GM18499 (cell line): Measurements from ENCODE around the gene PER2.

Experiments used
- ATAC-seq: cut with Tn5 transposase; IDR thresholded peaks from one replicate; pipeline ENCODE4 v1.9.1; 2021; ENCODE audit warnings: moderate number of reproducible peaks; ENCODE audit not compliant: insufficient read depth, unreplicated experiment

PER2 gene

DNA sequence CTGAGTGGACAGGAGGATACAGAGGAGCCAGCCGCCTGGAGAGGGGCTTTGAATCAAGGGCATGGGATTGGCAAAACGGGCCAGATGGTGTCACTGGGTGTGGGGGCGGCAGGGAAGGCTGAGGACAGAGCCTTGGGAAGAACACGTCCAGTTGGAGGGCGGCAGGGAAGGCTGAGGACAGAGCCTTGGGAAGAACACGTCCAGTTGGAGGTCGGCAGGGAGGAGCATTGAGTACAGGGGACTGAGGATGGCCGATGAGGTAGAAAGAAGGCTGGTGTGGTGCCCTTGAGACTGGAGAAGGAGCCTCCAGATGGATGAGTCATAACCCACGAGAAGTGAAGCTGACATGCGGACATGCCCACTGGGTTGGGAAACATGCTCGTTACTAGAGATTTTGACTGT lies 53.1 kb downstream of the PER2 start:
- ATAC-seq = no peak

DNA sequence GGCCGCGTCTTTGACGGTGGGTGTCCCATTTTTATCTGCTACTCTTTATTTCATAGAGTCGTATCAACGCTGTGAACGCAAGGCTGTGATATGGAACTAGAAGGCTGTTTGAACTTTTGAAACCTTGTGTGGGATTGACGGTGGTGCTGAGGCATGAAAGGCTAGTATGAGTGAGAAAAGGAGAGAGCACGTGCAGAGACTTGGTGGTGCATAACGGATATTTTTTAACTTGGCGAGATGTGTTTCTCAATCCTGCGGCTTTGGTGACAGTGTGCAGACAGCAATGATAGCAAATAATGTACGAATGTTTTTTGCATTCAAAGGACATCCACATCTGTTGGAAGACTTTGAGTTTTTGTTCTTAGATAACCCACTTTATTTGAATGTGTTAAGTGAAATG lies 54.8 kb downstream of the PER2 start:
- no peak for ATAC-seq

DNA sequence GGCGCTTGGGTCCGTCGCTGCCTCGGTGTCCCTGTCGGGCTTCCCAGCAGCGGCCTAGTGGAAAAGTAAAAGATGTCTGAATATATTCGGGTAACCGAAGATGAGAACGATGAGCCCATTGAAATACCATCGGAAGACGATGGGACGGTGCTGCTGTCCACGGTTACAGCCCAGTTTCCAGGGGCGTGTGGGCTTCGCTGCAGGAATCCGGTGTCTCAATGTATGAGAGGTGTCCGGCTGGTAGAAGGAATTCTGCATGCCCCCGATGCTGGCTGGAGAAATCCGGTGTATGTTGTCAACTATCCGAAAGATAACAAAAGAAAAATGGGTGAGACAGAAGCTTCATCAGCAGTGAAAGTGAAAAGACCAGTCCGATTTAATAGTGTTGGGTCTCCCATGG lies 56.6 kb downstream of the PER2 start:
- no peak for ATAC-seq

DNA sequence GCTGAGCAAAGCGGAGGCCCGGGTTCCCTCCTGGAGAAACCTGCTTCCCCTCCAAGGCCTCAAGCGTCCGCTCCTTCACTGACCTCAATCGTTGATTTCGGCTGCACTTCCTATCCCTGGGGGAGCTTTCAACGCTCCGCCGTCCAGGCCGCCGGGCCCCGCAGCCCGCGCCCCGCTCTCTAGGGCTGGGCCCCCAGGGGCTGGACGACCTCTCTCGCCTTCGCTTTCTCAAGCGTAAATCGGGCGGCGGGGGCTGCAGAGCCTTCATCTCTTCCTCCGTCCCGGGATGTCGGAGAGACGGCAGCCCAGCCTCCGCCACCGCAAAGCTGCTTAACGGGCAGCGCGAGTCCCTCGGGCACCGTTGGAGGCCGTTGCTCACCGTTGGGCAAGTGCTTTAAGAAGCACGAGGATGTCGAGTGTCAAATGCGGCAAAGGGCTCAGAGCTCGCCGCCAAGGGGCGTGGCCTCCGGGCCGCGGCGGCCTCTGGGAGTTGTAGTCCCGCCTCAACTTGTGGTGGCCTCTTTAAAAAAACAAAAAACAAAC lies 57.1 kb downstream of the PER2 start:
- ATAC-seq = no peak

DNA sequence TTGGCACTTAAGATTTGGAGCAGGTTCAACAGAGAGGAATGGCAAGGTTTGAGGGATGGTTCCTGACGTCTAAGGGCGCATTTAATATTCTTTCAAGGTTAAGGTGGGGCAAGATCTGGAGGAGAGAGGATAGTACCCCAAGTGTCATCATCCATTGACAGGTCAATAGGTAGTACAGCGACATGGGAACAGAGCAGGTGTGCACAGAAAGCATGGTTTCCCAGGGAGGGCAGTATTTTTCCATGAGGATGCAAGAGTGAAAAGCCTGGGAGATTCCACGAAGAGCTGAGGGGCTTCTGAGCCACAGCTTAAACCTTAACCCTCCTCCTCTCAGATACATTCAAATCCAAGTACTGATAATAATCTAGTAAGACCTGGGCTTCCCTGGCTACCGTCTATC lies 57.7 kb downstream of the PER2 start:
- no peak for ATAC-seq

DNA sequence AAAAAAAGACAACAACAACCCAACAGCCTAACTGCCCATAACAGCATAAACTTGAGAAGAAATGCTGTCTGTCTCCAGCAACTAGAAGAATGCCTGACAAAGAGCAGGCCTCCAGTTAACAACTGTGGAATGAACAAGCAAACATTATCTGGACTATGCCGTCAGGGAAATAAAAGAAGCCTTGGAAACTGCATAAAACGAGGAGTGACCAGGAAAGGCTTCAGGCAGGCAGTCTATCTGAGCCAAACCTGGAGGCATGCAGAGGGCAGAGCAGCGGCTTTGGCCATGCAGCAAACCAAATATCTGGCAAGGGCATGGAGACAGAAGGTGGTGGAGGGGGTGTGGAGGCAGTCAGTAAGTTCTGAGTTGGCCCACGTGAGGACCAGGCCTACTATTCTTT lies 59.7 kb downstream of the PER2 start:
- ATAC-seq = no peak

DNA sequence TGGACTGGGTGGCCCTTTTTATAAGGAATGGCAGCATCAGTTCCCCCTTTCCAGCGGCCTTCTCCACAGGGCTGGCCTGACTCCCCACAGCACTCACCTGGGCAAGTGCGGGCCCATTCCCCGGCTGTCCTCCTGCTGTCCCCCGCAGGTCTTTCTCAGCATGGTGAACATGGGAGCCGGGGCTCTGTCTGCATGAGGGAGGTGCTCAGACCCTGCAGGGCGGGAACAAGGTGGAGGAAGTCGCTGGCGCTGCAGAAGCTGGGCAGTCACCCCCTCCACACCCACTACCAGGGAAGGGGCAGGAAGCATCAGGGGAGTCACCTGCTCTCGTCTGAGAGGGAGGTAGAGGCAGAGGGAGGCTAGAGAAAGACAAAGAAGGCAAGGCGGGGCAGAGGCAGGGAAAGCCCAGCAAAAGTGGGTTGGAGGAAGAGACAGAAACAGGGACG lies 60.8 kb downstream of the PER2 start:
- no peak for ATAC-seq

DNA sequence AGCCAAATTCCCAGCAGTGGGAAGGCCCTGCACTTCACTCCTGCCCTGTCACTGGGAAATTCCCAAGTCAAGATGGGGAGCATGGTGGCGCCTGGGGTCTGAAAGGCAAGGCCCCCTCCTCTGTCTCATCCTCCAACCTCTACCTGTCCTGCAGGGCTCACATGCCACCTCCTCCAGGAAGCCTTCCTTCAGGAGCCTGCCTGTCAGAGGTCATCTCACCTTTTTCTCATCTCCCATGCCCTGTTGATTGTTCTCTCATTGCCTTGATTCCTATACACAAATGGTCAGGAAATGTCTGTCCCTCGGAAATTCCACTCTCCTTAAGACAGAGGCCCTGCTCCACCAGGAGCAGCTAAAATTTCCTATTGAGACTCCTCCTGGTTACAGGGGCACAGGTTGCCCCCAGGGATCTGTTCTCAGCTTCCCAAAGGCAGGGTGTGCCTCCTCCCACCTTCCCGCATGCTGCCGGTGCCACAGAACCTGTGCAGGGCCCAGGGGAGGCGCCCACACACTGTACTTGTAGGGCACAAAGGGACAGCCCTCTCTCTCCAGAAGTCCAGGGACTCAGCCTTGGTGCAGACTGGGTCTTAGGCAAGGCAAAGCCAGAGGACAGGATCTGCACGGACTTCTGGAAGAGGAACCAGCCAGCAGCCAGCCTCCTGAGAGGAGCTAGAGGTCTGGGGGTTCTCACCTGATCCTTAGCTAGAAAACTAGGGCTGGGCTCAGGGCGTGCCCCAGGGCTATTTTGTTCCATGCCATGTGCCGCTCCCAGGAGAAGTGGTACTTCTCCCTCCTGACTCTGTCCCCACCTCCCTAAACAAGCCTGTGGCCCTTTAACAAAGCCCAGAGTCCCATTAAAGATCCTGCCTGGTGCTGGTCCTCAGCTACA lies 61.5 kb downstream of the PER2 start:
- no peak for ATAC-seq

DNA sequence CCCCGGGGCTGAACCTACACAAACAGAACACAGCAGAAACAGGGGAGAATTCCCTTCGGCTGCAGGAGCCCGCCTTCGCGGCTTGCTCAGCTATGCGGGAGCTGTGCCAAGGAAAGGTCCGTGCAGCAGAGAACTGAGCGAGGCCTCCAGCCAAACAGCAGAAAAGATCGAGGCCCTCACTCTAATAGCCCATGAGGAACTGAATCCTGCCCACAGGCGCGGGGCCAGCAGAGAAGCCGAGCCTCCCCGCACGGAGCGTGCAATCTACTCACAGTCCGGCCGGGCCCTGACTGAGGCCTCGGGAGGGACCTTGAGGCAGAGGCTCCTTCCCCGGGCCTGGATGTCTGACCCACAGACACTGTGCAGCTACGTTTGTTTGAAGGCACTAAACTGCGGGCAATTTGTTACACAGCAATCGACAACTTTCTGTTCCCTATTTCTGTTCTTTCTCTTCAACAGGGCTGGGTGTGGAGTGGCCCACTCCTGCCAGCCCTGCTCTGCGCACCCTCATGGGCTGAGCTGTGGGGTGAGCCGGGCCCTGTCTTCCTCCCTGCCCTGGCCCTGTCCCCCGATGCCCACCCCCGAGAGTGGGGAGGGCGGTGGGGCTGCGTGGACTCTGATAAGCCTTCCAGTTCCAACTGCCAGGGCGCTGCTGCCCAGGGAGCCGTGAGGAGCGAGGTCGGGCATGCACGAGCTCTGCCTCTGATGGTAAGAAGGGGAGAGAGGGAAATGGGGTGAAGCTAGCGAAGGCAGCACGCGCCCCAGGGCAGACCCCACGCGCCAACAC lies 62.3 kb downstream of the PER2 start:
- ATAC-seq = no peak

DNA sequence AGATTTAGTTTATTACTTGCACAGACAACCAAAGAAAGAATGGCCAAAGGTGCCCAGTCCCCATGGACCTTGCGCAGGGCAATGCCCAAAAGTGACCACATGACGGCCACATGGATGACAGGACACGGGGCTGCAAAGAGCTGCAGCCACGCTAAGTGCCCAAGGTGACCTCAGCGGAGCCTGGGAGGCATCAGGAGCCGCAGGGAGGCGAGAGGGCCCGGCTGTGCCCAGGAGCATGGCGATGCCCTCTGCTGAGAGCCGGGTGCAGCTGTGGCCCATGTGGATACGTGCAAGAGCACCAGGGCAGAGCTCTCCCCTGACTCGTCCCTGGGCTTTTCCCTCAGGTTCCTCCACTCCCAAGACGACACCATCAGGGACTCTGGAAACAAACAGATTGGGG lies 63.3 kb downstream of the PER2 start:
- ATAC-seq = no peak

DNA sequence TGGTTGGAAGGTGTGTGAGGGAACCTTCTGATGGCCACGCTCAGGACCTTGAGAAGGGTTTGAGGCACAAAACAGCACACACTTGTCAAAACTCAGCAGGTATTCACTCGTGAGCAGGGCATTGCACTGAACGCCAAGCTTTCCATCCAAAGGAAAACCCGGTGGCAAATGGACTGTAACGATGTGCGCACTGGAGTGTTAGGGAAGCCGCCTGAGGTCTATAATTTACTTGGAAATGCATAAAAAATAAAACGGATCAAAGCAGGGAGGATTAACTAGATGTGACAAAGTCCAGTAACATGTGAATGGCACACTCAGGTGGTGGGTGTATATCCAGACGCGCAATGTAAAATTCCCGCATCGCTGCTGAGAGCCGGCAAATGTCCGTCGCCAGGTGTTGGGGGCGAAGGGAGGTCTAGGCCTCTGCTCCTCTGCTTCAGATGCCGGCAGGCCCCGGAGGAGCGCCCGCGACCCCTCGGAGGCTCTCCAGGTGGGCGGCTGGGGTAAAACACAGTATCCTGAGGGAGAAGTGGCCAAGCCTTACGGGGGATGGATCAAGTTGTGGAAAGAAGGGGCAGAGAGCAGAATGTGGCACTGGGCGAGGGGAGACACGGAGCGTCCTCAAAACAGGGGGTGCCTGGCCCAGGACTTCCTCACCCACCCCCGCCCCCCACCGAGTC lies 63.9 kb downstream of the PER2 start:
- ATAC-seq = no peak

DNA sequence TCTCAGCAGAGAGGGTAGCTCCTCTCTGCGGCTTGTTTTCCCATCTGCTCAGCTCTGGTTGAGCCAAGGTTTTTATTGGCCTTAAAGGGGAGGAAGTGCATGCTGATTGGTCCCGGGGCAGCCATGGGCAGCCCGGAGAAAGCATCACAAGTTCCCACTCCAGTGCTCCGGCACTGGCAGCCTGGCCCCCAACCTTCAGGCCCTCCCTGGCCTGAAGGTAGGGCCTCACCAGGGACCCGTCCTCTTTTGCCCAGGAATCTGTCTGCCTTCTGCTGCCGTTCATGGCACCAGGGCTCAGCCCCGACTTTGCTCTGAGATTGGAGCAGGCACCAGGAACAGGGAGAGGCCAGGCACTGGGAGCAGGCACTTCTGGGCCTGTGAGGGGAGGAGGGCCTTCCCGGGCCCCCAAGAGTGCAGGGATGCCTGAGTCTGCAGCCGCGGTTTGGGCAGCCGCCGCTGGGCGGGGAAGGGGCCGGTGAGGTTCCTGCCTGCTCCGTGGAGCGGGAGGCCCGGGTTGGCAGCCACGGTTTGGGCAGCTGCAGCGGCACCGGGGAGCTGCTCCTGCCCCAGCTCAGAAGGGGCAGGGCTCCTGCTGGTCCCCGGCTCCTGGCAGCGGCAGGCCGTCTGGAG lies 67.4 kb downstream of the PER2 start:
- no peak for ATAC-seq

DNA sequence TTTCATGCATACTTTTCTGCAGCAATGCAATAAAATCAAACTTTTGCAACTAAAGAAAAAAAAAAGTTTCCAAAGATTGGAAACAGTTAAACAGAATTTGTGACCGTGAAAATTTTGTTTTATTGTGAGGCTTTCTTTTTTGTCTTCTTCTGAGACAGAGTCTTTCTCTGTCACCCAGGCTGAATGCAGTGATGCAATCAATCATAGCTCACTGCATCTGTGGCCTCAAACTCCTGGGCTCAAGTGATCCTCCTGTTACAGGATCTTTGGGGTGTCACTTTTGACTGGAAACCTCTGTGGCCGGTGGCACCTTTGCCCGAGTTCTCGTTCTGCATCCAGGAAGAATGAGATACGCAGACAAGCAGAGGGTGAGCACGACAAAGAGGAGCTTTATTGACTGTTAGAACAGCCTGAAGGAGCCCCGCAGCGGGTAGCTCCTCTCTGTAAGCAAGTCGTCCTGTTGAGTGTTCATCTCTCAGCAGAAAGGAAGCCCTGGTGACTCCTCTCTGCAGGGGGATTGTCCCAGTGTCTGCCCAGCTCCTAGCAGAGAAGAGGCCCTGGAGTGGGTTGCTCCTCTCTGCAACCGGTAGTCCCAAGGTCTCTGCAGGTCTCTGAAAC lies 68.0 kb downstream of the PER2 start:
- no peak for ATAC-seq

DNA sequence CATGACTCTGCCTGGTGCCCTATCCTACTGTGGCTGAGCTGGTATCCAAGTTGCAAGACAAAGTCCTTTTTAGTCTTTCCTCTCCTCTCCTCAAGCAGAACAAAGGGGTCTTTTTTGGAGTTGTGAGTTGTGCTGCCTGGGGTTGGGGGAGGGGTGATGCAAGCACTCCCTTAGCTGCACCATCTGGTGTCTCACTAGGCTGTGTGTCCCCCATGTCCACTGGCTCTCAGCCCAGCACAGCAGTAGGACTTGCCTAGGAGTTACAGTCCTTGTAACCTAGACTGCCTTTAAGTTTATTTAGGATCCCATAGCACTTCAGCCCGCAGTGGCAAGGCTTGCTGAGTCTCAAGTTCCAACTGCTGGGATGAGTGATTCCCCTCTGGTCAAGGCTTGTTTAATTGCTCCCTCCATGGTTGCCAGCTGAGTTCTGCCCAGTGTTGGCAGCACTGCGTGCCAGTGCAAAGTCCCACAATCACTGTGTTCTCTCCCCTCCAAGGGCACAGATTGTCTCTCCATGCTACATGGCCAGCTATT lies 71.7 kb downstream of the PER2 start:
- no peak for ATAC-seq

DNA sequence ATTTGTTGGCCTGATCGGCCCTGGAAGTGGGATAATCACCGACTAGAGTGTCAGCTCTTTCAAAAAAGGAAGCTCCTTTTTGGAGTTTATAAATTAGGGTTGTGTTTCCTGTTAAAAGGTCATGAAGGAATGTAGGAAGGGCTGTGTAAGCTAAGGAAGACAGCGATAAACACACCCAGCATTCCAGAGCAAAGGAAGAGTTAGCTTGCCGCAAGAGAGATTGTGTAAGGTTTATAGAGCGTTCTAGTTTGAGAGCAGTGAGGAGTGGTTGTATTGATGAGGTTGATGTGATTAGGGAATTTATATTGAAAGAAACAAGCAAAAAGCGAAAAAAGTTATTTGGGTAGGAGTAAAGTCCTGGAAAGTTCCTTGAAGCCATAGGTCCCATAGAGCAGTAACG lies 81.4 kb downstream of the PER2 start:
- ATAC-seq = no peak

DNA sequence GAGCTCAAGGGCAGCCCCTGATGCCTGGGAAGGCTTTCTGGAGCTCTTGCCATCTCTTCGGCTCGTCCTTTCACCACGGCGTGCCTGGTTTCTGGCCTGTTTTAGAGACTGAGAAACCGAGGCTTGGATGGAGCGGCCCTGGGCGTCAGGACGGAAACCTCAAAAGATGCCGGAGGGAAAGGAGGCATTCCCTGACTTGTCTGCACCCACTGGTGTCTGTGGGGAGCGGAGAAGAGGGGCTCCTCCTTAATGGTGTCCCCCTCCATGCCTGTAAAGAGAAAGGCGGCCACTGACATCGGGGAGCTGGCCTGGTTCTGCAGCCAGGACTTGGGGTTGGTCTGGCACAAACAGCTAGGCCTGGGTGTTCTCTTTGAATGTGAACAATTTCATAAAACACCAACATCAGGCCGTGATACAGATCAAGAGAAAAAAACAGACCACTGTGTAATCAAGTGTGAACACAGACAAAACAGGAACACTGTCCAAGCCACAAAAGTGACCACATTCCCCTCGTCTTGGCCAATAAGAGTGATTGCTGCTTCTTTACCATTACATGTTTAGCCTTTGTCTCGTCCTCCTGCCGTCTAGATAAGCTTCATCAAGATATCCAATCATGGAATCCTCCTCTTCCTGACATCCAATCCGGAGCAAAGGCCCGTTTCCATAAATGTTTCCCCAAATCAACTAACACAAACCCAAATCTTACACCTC lies 84.3 kb downstream of the PER2 start:
- no peak for ATAC-seq

DNA sequence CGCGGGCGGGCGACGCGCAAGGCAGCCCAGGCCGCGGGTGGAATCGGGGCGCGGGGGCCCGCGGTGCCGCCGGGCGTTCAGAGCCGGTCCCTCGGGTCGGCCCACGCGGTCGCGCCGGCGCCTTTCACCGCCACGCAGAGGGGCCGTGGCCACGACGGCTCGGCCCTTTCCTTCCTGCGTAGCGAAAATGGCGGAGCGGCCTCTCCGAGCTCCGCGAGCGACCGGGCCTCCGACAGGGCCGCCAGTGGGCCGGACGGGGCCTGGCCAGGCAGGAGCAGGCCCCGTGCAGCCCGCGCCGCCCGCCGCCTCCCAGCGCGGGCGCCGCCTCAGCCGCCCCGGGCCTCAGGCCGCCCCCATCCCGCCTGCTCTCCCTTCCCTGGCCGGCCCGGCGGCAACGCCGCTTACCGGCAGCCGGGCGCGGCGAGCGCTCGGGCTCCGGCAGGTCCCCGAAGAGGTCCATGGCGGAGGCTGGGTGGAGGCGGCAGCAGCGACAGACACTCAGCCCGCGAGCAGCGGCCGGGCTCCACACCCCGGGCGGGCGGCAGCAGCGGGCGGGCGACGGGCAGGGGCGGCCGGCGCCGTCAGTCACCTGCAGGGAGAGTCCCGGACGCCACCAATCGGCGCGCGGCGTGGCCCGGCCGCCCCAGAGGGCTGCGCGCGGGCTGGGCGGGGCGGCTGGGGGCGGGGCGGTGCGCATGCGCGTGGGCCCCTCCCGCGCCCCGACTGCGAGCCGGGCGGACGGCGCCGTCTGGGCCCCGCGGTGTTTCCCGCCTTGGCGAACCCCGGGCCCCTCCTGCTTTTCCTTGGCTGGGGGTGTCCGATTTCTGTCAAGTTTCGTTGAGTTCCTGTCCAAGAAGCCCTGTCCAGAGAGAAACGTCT lies 85.1 kb downstream of the PER2 start, which contains the start of gene ILKAP:
Gene ILKAP (minus strand): TSS at position 602 of the 879 bp plus-strand sequence. CDS start 142 bp downstream, at position 460.
- peak; percentile 77 for ATAC-seq
